Measurements from ENCODE around the gene CDC42EP5.
"Not testable (repeated sequence)": the region's sequence is repeated elsewhere in the genome, so short reads cannot be mapped to it uniquely, and the experiment has no call there.

The CDC42EP5 gene

GRCh38 chr19:54489341-54489740, 16.2 kb upstream of the CDC42EP5 start:
- DNase-seq = no peak

DNA sequence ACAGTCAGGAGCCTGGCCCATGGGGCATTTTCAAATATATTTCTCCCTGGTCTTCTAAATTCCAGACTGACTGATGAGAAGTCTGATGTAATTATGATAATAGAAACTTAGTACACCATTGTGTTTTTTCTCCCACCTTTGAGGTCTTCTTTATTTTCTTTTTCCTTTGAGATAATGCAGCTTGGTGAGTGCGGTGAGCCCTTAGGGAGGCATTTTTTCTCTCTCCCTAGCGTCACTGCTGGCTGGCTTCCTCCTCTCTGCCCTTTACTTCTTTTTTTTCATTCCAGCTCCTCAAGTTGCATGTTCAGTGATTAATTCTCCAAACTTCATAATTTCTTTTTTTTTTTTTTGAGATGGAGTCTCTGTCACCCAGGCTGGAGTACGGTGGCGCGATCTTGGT, 12.8 kb upstream of the CDC42EP5 start:
- no peak for DNase-seq

- DNase-seq = no peak
These were observed 11.4 kb upstream of the CDC42EP5 start for GRCh38 chr19:54484451-54484850.

GRCh38 chr19:54482889-54483288, 9.8 kb upstream of the CDC42EP5 start:
- no peak for DNase-seq

DNA sequence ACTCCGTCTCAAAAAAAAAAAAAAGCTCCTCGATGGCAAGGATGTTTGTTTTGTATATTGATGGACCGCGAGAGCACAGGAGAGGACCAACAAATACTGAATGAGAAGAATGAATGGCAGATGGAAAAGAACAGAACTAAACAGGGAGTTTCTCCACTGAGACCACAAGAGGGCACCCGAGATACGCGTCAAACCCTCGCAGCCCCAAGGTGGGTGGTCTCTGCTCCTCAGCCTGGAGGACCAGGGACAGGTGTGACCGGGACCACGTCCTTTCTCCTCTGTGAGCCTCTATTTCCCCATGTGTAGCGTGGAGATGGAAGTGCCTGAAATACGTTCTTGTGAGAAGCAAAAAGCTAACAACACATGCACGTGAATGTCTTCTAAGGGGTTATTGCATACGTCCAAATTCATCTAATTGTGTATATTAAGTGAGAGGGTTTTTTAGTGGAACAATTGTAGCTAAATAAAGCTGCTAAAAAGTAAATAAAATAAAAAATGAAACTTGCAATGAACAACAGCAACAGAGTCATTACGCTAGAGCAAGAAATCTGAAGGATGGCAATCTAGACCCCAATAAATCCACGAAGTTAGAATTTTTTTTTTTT, 8.3 kb upstream of the CDC42EP5 start:
- DNase-seq = peak; percentile 48

DNA sequence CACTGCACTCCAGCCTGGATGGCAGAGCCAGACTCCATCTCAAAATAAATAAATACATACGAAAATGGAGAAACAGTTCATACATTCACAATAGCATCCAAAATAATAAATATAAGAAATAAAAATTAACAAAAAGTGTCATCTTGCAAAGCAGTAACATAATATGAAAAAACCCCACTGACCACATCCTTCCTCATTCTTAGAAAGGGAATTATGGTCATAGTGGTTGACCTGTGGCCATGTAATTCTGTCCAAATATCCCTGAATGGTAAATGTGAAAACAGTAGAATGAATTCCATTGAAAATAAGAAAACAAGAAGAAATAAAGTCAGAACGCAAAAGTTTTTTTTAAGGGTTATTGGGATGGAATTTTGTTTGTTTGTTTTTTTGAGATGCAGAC, 7.0 kb upstream of the CDC42EP5 start:
- DNase-seq = no peak

DNA sequence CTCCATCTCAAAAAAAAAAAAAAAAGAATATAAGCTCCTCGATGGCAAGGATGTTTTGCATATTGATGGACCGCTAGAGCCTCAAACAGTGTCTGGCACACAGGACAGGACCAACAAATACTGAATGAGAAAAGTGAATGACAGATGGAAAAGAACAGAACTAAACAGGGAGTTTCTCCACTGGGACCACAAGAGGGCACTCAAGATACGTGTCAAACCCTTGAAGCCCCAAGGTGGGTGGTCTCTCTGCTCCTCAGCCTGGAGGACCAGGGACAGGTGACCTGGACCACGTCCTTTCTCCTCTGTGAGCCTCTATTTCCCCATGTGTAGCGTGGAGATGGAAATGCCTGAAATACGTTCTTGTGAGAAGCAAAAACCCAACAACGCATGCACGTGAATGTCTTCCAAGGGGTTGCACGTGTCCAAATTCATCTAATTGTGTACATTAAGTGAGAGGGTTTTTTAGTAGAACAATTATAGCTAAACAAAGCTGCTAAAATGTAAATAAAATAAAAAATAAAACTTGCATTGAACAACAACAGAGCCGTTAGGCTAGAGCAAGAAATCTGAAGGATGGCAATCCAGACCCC, 5.7 kb upstream of the CDC42EP5 start:
- DNase-seq = peak; percentile 43

- no peak for DNase-seq
These were observed 4.6 kb upstream of the CDC42EP5 start for GRCh38 chr19:54477650-54478049.

DNA sequence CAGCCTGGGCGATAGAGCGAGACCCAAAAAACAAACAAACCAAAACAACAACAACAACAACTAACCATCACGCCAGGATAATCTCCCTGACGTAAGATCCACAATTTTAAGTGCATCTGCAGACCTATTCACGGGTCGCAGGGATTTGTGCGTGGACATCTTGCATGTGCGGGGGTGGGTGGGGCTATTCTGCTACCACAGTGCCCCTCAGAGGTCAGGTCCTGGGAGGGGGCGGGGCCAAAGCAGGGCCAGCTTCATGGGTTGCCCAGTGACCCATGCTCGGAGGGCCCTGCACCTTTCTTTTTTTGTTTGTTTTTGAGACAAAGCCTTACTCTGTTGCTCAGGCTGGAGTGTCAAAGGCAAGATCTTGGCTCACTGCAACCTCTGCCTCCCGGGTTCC, 2.6 kb upstream of the CDC42EP5 start:
- no peak for DNase-seq

GRCh38 chr19:54473892-54474372, 836 bp upstream of the CDC42EP5 start:
- no peak for DNase-seq

- DNase-seq = no peak
These were observed 1.9 kb downstream of the CDC42EP5 start for GRCh38 chr19:54470991-54471782.

- DNase-seq = no peak
These were observed 2.7 kb downstream of the CDC42EP5 start for GRCh38 chr19:54470276-54470887.

DNA sequence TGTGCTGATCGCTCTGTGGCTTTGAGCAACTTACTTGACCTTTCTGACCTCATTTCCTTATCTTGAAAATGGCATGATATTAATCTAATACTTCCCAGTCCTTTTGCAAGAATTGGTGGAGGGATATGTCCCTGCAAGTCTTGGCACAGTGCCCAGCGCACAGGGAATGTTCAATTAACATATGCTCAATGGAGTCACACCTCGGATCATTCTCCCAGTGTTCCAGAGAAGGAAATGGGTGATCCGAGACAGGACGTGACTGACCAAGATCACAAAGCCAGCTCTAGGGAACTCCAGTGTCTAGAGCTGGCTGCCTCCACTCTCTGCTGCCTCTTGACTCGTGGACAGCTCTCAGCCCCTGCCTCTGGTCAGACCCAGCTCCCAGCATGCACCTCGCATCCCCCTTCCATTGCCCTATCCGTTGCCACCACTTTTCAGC, 3.6 kb downstream of the CDC42EP5 start:
- no peak for DNase-seq

GRCh38 chr19:54466110-54466480, 7.0 kb downstream of the CDC42EP5 start:
- not testable (repeated sequence) for DNase-seq

- no peak for DNase-seq
These were observed 7.5 kb downstream of the CDC42EP5 start for GRCh38 chr19:54465426-54466109.

DNA sequence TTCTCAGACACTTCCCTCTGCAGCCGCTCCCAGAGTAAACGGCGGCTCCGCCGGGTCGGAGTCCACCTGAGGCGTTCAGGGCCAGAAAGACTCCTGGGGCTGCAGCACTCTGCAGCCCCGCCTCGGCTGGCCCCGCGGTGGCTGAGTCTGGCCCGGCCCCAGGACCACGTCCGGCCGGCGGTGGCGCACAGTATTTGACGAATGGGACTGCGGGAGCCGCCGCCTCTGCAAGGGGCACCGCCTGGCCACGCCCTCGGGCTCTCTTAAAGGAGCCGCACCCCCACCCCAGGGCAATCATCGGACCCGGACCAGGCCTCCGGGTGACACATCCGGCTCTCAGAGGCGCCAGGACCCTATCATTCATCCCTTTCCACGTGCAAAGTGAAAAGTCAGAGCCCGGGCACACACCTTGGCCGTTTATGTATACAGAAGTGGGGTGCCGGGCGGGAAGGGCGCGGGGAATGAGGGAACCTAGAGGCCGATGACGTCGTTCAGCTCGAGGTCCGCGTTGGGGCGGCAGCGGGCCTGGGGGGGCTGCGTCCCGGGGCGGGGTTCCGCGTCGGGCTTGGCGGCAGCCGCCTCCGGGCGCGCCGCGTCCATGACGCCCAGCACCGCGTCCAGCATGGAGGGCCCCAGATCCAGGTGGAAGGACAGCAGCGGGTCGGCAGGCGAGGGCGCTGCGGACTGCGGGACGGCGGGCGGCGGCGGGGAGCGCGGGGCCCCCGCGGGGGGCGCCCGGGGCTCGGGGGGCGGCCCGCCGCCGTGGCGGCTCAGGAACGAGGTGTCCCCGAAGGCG, 8.3 kb downstream of the CDC42EP5 start:
- DNase-seq = peak; percentile 91

DNA sequence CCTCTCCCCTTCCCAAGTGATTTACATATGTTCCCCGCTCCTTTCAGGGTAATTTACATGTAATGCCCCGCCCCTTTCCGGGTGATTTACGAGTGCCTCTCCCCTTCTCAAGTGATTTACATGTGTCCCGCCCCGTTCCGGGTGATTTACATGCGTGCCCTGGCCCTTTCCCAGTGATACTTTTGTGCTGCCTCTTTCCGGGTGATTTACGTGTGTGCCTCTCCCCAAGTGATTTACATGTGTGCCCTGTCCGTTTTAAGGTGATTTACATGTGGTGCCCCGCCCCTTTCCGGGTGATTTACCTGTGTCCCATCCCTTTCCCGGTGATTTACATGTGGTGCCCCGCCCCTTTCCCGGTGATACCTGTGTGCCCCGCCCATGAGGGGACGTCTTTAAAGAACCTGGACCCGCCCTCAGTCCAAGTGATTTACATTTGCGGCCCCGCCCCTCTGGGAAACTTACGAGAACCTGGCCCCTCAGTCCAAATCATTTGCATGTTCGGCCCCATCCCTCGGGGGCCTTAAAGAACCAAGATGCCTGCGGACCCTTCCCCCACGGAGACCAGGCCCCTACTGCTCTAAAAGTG, 9.0 kb downstream of the CDC42EP5 start:
- peak; percentile 92 for DNase-seq

DNA sequence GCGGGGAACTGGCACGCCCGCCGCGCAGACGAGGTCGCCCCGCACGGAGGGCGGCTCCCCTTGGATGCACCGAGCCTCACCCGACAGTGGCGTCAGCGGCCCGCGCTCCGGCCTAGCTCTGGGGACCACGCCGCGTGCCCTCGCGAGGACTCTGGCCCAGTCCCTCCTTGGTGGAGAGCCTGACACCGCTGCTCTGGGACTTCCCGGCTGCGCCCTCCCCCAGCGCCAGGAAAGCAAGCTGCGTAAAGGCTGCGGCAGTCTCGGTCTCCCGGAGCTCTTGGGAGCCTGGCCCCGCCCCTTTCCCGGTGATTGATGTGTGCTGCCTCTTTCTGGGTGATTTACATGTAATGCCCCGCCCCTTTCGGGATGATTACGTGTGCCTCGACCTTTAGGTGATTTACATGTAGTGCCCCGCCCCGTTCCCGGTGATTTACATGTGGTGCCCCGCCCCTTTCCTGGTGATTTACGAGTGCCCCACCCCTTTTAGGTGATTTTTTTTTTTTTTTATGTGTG, 9.5 kb downstream of the CDC42EP5 start, which contains the start of gene LENG9:
Gene LENG9 (minus strand): TSS at position 248 of the 513 bp plus-strand sequence. CDS start 252 bp downstream, outside the sequence.
- DNase-seq = peak; percentile 99

- peak; percentile 72 for DNase-seq
These were observed 10.2 kb downstream of the CDC42EP5 start for GRCh38 chr19:54462655-54463530.

DNA sequence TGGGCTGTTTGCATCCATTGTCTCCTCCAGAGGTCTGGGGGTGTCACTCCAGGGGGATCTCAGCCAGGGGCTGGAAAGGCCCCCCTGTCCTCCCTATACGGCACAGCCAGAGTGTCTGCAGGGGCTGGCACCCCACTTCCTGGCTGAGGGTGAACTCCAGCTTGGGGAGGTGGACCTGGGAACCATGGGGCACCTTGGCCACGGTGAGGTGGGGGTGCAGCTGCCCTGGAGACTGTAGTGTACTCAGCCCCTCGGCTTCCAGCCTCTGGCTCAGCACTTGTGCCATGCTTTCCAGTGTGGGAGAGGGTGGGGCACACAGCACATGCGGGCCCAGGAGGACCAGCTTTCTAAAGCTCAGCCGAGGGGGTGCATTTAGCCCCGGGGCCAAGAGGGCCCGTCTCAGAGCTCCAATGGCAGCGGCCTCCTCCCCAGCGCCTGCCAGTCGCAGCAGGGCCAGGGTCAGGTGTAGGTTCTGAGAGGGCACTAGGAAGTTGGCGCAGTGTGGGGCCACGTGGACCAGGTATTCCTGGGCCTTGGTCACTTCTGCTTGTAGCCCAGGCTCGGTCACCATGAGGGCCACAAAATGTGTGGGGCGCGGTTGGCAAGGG, 10.9 kb downstream of the CDC42EP5 start:
- DNase-seq = no peak
